HG03460 (cell line): ENCODE measurements around the gene ST8SIA4.
"Not testable (repeated sequence)": the region's sequence is repeated elsewhere in the genome, so short reads cannot be mapped to it uniquely, and the experiment has no call there.

Source experiments
- ATAC-seq: cut with Tn5 transposase; IDR thresholded peaks from one replicate; pipeline ENCODE4 v1.9.1; 2021; ENCODE audit not compliant: unreplicated experiment

Gene ST8SIA4

GRCh38 chr5:100788417-100788816 lies 114.7 kb downstream of the ST8SIA4 start:
- ATAC-seq, result no peak

- peak; percentile 76 for ATAC-seq
These were observed 115.4 kb downstream of the ST8SIA4 start for GRCh38 chr5:100787648-100788047.

- ATAC-seq, result not testable (repeated sequence)
These were observed 117.5 kb downstream of the ST8SIA4 start for GRCh38 chr5:100785536-100785935.

GRCh38 chr5:100780376-100780870 lies 122.7 kb downstream of the ST8SIA4 start:
- ATAC-seq, result peak; percentile 72

- peak; percentile 28 for ATAC-seq
These were observed 123.3 kb downstream of the ST8SIA4 start for GRCh38 chr5:100779669-100780375.

- peak; percentile 79 for ATAC-seq
These were observed 125.3 kb downstream of the ST8SIA4 start for GRCh38 chr5:100777680-100778300.

GRCh38 chr5:100775533-100775855 lies 127.6 kb downstream of the ST8SIA4 start:
- no peak for ATAC-seq

- ATAC-seq, result no peak
These were observed 130.5 kb downstream of the ST8SIA4 start for GRCh38 chr5:100772548-100772947.

- no peak for ATAC-seq
These were observed 131.1 kb downstream of the ST8SIA4 start for GRCh38 chr5:100772006-100772405.

- ATAC-seq, result no peak
These were observed 131.9 kb downstream of the ST8SIA4 start for GRCh38 chr5:100771181-100771580.

- ATAC-seq, result no peak
These were observed 134.9 kb downstream of the ST8SIA4 start for GRCh38 chr5:100768221-100768620.

- ATAC-seq, result no peak
These were observed 140.1 kb downstream of the ST8SIA4 start for GRCh38 chr5:100762995-100763394.

- ATAC-seq, result no peak
These were observed 141.0 kb downstream of the ST8SIA4 start for GRCh38 chr5:100762108-100762507.

GRCh38 chr5:100761192-100761591 lies 141.9 kb downstream of the ST8SIA4 start:
- ATAC-seq, result no peak

- no peak for ATAC-seq
These were observed 142.4 kb downstream of the ST8SIA4 start for GRCh38 chr5:100760688-100761087.

GRCh38 chr5:100758780-100759179 lies 144.3 kb downstream of the ST8SIA4 start:
- no peak for ATAC-seq

- no peak for ATAC-seq
These were observed 144.8 kb downstream of the ST8SIA4 start for GRCh38 chr5:100758306-100758705.

- ATAC-seq, result no peak
These were observed 145.5 kb downstream of the ST8SIA4 start for GRCh38 chr5:100757618-100758017.
